Endodermal cell (in vitro differentiated cells): ENCODE data around the gene RALGPS1. TPM values are rescaled to one million over a fixed set of nuclear protein-coding genes. Genes with fewer than 3 reads are reported as not detected.

ENCODE experiments used
- DNase-seq: peaks from one replicate; pipeline ENCODE4 v3.0.0-alpha.2; 2017
- H3K27ac ChIP-seq: 2 replicates; pipeline ENCODE4 v1.5.1; 2013; ENCODE audit warnings: mild to moderate bottlenecking, low read depth, low read length, moderate library complexity
- H3K27me3 ChIP-seq: 2 replicates; pipeline ENCODE4 v1.6.1; 2013; ENCODE audit warnings: mild to moderate bottlenecking, low read length, moderate library complexity; ENCODE audit not compliant: insufficient read depth, control insufficient read depth, poor library complexity, severe bottlenecking
- H3K36me3 ChIP-seq: 2 replicates; pipeline ENCODE4 v1.7.0; 2013; ENCODE audit warnings: mild to moderate bottlenecking, low read length, moderate library complexity; ENCODE audit not compliant: control insufficient read depth, insufficient read depth
- H3K4me1 ChIP-seq: one replicate; pipeline ENCODE4 v1.7.0; 2013; ENCODE audit warnings: low read length; ENCODE audit not compliant: control insufficient read depth, insufficient read depth
- H3K4me3 ChIP-seq: 2 replicates; pipeline ENCODE4 v1.5.1; 2013; ENCODE audit warnings: mild to moderate bottlenecking, low read length, moderate library complexity
- H3K9ac ChIP-seq: 2 replicates; pipeline ENCODE4 v1.6.1; 2013; ENCODE audit warnings: mild to moderate bottlenecking, low read length, moderate library complexity; ENCODE audit not compliant: poor library complexity, severe bottlenecking; ENCODE audit errors: extremely low read depth
- H3K9me3 ChIP-seq: 2 replicates; pipeline ENCODE4 v1.6.1; 2013; ENCODE audit warnings: mild to moderate bottlenecking, low read length, moderate library complexity; ENCODE audit not compliant: control insufficient read depth
- H3K27ac Mint-ChIP-seq: 2 replicates; pipeline ENCODE4 v1.8.0; 2020; ENCODE audit warnings: mixed read lengths
- H3K27me3 Mint-ChIP-seq: 2 replicates; pipeline ENCODE4 v1.8.0; 2021; ENCODE audit warnings: mild to moderate bottlenecking, mixed read lengths; ENCODE audit not compliant: insufficient read depth
- H3K36me3 Mint-ChIP-seq: 2 replicates; pipeline ENCODE4 v1.8.0; 2020; ENCODE audit warnings: low read depth, mixed read lengths
- H3K4me1 Mint-ChIP-seq: 2 replicates; pipeline ENCODE4 v1.8.0; 2020; ENCODE audit warnings: mixed read lengths
- H3K4me3 Mint-ChIP-seq: 2 replicates; pipeline ENCODE4 v1.8.0; 2020; ENCODE audit warnings: mild to moderate bottlenecking, moderate library complexity, mixed read lengths
- H3K9me3 Mint-ChIP-seq: 2 replicates; pipeline ENCODE4 v1.8.0; 2020; ENCODE audit warnings: mild to moderate bottlenecking, mixed read lengths
- CTCF ChIP-seq: fragments of 200-600 bp; sonication (generic); conservative IDR thresholded peaks from 2 replicates; pipeline ENCODE4 v1.5.0; 2021; ENCODE audit warnings: antibody characterized with exemption, mild to moderate bottlenecking
- WGBS, 2 experiments: methylation state at CpG; one replicate each; pipeline versions ENCODE4 v1.1.5 to v1.1.7; 2013; ENCODE audit warnings: missing lambda C conversion rate in 2 of 2, mixed read lengths in 1 of 2; ENCODE audit not compliant: insufficient coverage in 1 of 2, insufficient read length in 1 of 2; 5-methylcytosine and 5-hydroxymethylcytosine counted together
- total RNA-seq, 2 donors: library from RNA; stranded (reverse); fragmentation: NEBNext Ultra II Directional in 1 of 2; extraction: Animal tissue kit (Norgen Biotek cat#: 25700) in 1 of 2; gene quantifications; 2 replicates in 1 of 2; 3 replicates in 1 of 2; pipeline ENCODE4 v1.2.1, GENCODE V29; 2021

The RALGPS1 gene
- total RNA-seq, 2 donors from 2014 or later: 23.3 to 25.0 TPM

DNA sequence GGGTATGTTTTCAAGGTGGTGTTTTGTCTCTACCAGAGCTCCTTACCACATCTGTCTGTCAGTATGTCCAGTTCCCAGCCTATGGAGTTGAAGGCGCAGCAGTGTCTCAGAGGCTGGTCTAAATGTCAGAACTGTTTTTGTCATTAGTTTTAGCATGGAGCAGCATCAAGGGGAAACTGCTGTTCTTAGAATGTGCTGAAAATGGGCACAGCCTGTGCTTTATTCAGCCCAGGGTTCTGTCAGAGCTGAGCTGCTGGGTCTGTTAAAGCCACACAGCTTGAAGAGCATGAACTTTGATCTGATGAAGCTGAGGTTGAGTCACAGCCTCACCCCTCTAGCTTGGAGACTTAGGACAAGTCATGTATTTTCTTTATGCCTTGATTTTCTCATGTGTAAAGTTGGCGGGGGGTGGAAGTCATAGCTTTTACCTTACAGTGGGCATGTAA lies 71.9 kb downstream of the RALGPS1 start:
- Histone ChIP-seq H3K9me3 (peaks cover under 1% of the 10 kb centered on the region), H3K4me1 (no peaks in the 10 kb centered on the region), H3K36me3 (no peaks in the 10 kb centered on the region), H3K4me3 (no peak overlapping the region), H3K9ac (no peak overlapping the region), H3K27me3 (no peaks in the 10 kb centered on the region), H3K27ac (no peak overlapping the region)
- Mint-ChIP-seq H3K36me3 (peaks cover 14% of the 10 kb centered on the region), H3K4me1 (no peaks in the 10 kb centered on the region), H3K27me3 (no peaks in the 10 kb centered on the region), H3K9me3 (peaks cover 6% of the 10 kb centered on the region), H3K4me3 (no peak overlapping the region), H3K27ac (no peak overlapping the region)
- TF ChIP-seq CTCF: no peak
- DNase-seq: no peak
- WGBS, 2 experiments: 95 to 100% methylated on average over 2 of the region's 2 CpGs

DNA sequence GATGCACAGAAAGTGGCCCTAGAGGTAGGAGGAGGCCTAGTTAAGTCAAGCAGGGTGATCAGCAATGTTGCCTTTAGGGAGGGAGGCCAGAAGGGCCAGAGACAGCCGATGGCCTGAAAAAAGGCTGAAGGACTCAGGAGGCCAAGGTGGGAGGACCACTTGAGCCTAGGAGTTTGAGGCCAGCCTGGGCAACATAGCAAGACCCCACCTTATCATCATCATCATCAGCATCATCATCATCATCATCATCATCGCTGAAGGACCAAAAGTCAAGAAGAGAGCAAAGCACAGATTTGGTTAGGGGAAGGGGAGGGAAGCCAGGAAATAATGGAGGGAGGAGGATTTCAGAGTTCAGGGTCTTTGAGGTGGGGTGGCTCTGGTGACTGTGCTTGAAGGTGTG lies 74.3 kb downstream of the RALGPS1 start:
- Histone ChIP-seq H3K27me3 (no peaks in the 10 kb centered on the region), H3K36me3 (no peaks in the 10 kb centered on the region), H3K27ac (no peak overlapping the region), H3K4me1 (no peaks in the 10 kb centered on the region), H3K4me3 (no peak overlapping the region), H3K9ac (no peak overlapping the region), H3K9me3 (peaks cover 18% of the 10 kb centered on the region)
- Mint-ChIP-seq H3K27me3 (no peaks in the 10 kb centered on the region), H3K4me1 (no peaks in the 10 kb centered on the region), H3K9me3 (peaks cover 22% of the 10 kb centered on the region), H3K27ac (no peak overlapping the region), H3K4me3 (no peak overlapping the region), H3K36me3 (peaks cover 28% of the 10 kb centered on the region)
- WGBS, 2 experiments: 93% methylated on average over 2 of the region's 2 CpGs; no CpG with 5 or more reads in 1 of the 2 experiments
- TF ChIP-seq CTCF: no peak
- no peak for DNase-seq

- Histone ChIP-seq H3K4me3 (no peak overlapping the region), H3K4me1 (no peaks in the 10 kb centered on the region), H3K27ac (no peak overlapping the region), H3K9ac (no peak overlapping the region), H3K27me3 (no peaks in the 10 kb centered on the region), H3K9me3 (peaks cover 18% of the 10 kb centered on the region), H3K36me3 (no peaks in the 10 kb centered on the region)
- Mint-ChIP-seq H3K4me3 (no peak overlapping the region), H3K27me3 (no peaks in the 10 kb centered on the region), H3K27ac (no peak overlapping the region), H3K36me3 (peaks cover 32% of the 10 kb centered on the region), H3K4me1 (no peaks in the 10 kb centered on the region), H3K9me3 (peaks cover 26% of the 10 kb centered on the region)
- peak; percentile 61 for DNase-seq
- WGBS, 2 experiments: 85 to 87% methylated on average over 18 to 19 of the region's 19 CpGs
- TF ChIP-seq CTCF: peak; percentile 40
Observed at GRCh38 chr9:126989847-126990842, 75.6 kb downstream of the RALGPS1 start.
